NK-92 treated with Interleukin-12 subunit alpha and Interleukin-12 subunit beta, amount 100 ng/mL, for 24 hours (cell line): Measurements from ENCODE around the gene CASP9.
"Not testable (repeated sequence)": the region's sequence is repeated elsewhere in the genome, so short reads cannot be mapped to it uniquely, and the experiment has no call there.

Experiments used
- DNase-seq: peaks from one replicate; lab custom pipeline; 2025; lab: John Stamatoyannopoulos, UW

Gene CASP9

GRCh38 chr1:15500184-15501178 is 23.5 kb downstream of the CASP9 start:
- DNase-seq: no peak

- DNase-seq: no peak
Observed at GRCh38 chr1:15493869-15494390, 30.1 kb downstream of the CASP9 start.

DNA sequence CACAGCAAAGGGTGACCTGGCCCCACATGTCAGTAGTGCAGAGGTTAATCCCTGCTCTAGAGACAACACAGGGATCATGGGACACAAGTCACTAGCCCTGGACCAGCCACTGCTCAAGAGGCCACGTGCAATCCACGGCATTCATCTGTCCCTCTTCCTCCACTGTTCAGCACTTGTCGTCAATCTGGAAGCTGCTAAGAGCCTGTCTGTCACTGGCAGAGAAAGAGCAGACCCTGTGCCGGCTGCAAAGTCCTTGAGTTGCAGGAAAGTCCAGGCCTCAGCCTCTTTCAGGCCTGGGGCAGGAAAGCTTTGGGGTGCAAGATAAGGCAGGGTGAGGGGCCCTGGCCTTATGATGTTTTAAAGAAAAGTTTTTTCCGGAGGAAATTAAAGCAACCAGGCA is 31.4 kb downstream of the CASP9 start:
- DNase-seq: no peak

DNA sequence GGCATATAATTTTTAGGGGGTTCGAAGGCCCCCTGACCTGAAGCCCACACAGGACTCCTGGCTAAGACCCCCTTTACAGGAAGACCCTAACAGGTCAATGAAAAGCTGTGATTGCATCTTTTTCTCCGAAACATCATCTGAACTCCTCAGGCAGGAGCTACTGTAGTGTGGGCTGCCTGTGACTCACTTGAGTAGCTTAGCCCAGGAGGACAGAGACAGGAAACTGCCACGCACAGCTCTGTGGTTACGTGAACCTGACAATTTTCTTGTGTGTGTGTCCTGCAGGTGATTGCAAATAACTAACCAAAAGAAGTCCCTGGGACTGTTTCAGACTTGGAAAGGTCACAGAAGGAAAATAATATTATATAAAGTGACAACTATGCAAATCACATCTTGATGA is 33.0 kb downstream of the CASP9 start:
- peak; percentile 48 for DNase-seq

DNA sequence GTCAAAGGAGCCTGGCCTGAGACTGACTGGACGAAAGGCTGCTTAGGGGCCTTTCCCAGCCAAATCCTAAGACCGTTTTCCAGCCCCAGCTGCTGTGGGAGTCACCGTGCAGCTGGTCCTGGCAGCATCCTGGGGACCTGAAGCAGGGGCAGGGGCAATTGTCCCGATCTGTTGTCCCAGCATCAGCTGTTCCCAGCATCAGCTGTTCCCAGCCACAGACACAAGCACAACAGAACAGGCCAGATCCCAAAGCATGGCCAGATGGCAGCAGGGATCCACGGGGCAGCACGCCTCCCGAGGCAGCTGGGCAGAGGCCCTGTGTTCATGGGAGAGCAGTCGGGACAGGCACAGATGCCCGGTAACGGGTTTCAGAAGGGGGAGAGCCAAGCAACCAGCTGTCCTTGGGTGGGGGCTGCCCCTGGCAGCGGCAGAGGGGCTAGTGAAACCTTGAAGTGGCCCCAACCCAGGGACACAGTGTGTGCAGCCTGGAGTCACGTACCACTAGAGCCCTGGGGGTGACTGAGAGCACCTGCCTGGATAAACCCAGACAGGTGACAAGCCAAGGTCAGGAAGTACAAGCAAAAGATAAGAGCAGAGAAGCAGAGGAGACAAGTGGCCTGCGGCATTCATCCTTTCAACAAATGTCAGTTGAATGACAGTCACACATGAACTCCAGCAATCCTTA is 34.8 kb downstream of the CASP9 start:
- no peak for DNase-seq

DNA sequence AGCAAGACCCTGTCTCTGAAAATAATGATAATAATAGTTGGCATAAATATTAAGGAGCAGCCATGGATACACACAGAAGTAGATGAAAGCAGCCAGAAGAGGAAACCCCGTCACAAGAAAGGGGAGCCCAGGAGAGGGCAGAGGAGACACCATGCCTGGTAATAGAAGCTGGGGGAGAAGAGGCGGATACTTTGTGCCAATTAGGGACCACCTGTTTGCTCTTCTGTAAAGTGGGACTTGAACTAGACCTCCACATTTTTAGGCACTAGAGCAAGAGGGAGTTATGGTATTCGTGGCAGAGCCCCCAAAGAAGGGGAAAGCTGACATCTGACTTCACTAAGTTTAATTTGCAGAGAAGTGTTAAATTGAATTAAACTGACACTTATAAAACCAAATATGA is 35.6 kb downstream of the CASP9 start:
- no peak for DNase-seq

DNA sequence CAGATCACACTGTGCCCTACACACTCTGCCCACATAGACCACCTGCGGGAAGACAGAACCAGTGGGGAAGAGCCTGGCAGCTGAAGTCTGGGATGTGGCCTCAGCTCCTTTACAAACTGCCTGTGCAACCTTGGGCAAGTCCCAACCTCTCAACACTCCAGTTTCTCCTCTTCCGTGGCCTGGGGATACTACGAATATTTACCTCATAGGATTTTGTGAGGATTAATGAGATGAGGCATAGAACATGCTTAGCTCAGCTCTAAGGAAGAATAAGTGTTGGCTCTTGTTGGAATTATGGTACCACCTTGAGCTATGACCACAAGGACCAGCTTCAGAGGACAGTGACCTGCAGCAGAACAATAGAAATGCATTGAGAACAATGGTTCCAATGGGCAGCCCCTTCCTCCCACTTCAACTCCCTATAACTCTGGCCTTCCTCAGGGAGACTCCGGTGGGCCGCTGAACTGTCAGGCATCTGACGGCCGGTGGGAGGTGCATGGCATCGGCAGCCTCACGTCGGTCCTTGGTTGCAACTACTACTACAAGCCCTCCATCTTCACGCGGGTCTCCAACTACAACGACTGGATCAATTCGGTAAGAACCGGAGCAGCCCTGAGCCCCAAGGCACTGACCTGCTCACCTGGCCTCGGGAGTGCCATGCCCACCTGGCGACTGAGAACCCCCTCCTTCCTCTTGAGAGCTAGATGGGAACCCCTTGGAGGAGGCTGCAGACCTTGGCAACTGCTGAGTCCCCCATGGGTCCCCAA is 37.0 kb downstream of the CASP9 start:
- not testable (repeated sequence) for DNase-seq

- no peak for DNase-seq
Observed at GRCh38 chr1:15485636-15486035, 38.4 kb downstream of the CASP9 start.

DNA sequence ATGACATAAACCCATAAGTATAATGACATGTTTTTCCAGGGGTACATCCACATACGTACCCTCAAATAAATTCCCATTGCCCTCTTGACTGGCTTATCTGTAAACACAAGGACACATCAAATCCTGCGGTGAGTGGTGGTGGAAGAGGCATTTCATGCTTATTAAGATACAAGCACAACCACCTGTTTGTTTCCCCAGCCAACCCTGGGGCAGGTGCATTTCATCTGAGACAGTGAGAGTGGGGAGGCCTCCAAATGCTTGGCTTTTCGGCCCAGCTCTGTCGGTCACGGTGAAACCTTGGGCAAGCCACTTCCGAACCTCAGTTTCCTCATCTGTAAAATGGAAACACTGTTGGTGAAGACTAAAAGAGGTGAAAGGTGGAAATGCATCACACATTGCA is 39.6 kb downstream of the CASP9 start:
- DNase-seq: not testable (repeated sequence)

DNA sequence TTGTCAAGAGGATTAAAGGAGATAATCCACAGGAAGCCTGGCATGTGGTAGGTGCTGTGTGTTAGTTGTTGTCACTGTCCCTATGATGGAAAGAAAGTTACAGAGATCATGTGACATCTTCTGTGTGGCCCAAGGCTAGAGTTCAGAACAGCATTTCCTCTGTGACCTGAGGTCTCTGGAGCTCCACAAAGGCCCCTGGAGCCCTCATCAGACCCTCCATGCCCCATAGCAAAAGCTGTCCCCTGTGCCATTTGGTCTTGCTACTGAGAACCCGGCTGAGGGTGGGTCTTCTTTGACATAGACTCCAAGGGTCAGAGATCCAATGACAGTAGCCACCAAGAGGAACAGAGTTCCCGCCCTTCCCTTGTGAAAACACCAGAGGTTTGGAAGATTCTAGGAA is 40.0 kb downstream of the CASP9 start:
- no peak for DNase-seq

GRCh38 chr1:15482983-15483543 is 41.0 kb downstream of the CASP9 start:
- not testable (repeated sequence) for DNase-seq

GRCh38 chr1:15482455-15482854 is 41.6 kb downstream of the CASP9 start:
- DNase-seq: not testable (repeated sequence)

- DNase-seq: no peak
Observed at GRCh38 chr1:15479654-15480347, 44.2 kb downstream of the CASP9 start.

- no peak for DNase-seq
Observed at GRCh38 chr1:15477646-15478212, 46.3 kb downstream of the CASP9 start.

DNA sequence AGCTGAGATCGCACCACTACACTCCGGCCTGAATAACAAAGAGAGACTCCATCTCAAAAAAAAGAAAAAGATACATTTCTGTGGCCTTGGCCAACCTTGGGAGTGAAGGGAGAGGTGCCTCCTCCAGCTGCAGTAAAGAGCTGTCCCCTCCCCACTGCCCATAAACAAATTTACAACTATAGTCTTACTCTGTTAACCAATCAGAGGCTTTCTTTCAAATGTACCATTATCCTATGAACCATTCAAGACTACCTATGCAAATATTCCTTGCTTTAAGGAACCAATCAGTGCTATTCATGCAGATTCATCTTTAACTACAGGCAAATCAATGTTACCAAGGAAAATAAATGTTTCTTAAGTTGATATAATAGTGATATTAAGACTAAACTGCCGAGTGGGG is 47.1 kb downstream of the CASP9 start:
- DNase-seq: no peak

- DNase-seq: no peak
Observed at GRCh38 chr1:15475752-15476314, 48.2 kb downstream of the CASP9 start, which contains the start of gene CELA2B. Gene CELA2B (plus strand): TSS chr1:15476104. CDS start chr1:15476126, 22 bp downstream.

- DNase-seq: no peak
Observed at GRCh38 chr1:15472587-15472986, 51.4 kb downstream of the CASP9 start.

DNA sequence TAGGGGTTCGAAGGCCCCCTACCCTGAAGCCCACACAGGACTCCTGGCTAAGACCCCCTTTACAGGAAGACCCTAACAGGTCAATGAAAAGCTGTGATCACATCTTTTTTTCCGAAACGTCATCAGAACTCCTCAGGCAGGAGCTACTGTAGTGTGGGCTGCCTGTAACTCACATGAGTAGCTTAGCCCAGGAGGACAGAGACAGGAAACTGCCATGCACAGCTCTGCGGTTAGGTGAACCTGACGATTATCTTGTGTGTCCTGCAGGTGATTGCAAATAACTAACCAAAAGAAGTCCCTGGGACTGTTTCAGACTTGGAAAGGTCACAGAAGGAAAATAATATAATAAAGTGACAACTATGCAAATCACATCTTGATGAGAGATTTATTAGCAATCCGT is 52.3 kb downstream of the CASP9 start:
- DNase-seq: not testable (repeated sequence)

GRCh38 chr1:15471067-15471466 is 52.9 kb downstream of the CASP9 start:
- DNase-seq: not testable (repeated sequence)

DNA sequence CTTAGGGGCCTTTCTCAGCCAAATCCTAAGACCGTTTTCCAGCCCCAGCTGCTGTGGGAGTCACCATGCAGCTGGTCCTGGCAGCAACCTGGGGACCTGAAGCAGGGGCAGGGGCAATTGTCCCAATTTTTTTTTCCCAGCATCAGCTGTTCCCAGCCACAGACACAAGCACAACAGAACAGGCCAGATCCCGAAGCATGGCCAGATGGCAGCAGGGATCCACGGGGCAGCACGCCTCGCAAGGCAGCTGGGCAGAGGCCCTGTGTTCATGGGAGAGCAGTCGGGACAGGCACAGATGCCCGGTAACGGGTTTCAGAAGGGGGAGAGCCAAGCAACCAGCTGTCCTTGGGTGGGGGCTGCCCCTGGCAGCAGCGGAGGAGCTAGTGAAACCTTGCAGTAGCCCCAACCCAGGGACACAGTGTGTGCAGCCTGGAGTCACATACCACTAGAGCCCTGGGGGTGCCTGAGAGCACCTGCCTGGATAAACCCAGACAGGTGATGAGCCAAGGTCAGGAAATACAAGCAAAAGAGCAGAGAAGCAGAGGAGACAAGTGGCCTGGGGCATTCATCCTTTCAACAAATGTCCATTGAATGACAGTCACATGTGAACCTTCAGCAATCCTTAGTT is 54.1 kb downstream of the CASP9 start:
- DNase-seq: not testable (repeated sequence)
